NB4 (cell line): ENCODE results near the gene LTBP1.
"Not testable (repeated sequence)": the region's sequence is repeated elsewhere in the genome, so short reads cannot be mapped to it uniquely, and the experiment has no call there.

ENCODE experiments used
- DNase-seq: peaks from one replicate; pipeline ENCODE4 v3.0.0; 2010; ENCODE audit warnings: low read depth
- H3K4me3 ChIP-seq: one replicate; pipeline ENCODE4 v1.5.1; 2011; ENCODE audit warnings: mild to moderate bottlenecking, low read depth, low read length, moderate library complexity
- MAX ChIP-seq: IDR thresholded peaks from 2 replicates; pipeline ENCODE4 v1.6.1; 2011; ENCODE audit warnings: low read depth, low read length
- MYC ChIP-seq: IDR thresholded peaks from 2 replicates; pipeline ENCODE4 v1.6.1; 2011; ENCODE audit warnings: low read depth, low read length
- POLR2A ChIP-seq: IDR thresholded peaks from 2 replicates; pipeline ENCODE4 v1.6.1; 2011; ENCODE audit warnings: mild to moderate bottlenecking; ENCODE audit not compliant: insufficient read length; ENCODE audit errors: extremely low read depth
- TF ChIP-seq, protein P1 (sequence below): IDR thresholded peaks from one replicate; pipeline ENCODE4 v1.5.1; 2012; ENCODE audit warnings: low read depth, low read length

The LTBP1 gene

DNA sequence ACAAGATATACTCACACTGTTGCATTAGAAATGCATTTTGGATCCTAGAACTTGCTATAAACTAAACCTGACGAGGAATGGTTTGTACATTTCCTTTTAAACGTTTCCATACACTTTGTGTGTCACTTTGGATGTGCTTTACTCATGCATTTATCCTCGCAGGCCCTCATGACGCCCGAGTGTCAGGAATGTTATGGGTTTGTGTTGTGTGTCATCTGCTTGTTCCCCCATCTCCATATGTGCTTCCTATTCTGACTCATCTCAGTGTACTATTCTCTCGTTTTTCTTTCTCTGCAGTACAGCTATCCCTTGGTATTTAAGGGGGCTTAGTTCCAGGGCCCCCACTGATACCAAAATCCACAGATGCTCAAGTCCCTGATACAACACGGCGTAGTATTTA is 408.2 kb downstream of the LTBP1 start:
- H3K4me3 ChIP-seq = no peak overlapping the region
- TF ChIP-seq MYC = no peak
- no peak for DNase-seq

GRCh38 chr2:33358878-33359277 is 412.1 kb downstream of the LTBP1 start:
- no peak for TF ChIP-seq MYC
- TF ChIP-seq, protein P1, sequence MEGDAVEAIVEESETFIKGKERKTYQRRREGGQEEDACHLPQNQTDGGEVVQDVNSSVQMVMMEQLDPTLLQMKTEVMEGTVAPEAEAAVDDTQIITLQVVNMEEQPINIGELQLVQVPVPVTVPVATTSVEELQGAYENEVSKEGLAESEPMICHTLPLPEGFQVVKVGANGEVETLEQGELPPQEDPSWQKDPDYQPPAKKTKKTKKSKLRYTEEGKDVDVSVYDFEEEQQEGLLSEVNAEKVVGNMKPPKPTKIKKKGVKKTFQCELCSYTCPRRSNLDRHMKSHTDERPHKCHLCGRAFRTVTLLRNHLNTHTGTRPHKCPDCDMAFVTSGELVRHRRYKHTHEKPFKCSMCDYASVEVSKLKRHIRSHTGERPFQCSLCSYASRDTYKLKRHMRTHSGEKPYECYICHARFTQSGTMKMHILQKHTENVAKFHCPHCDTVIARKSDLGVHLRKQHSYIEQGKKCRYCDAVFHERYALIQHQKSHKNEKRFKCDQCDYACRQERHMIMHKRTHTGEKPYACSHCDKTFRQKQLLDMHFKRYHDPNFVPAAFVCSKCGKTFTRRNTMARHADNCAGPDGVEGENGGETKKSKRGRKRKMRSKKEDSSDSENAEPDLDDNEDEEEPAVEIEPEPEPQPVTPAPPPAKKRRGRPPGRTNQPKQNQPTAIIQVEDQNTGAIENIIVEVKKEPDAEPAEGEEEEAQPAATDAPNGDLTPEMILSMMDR = no peak
- TF ChIP-seq POLR2A = no peak
- TF ChIP-seq MAX = no peak
- no peak for DNase-seq
- H3K4me3 ChIP-seq = no peak overlapping the region

- DNase-seq = no peak
- TF ChIP-seq MYC (no peak), POLR2A (no peak), MAX (no peak)
- TF ChIP-seq, protein P1 = no peak
- no peak overlapping the region for H3K4me3 ChIP-seq
Measured at GRCh38 chr2:33363325-33364298, 416.9 kb downstream of the LTBP1 start.

GRCh38 chr2:33365264-33365970 is 418.7 kb downstream of the LTBP1 start:
- TF ChIP-seq MAX (no peak), POLR2A (no peak), MYC (no peak)
- TF ChIP-seq, protein P1 = no peak
- H3K4me3 ChIP-seq = no peak overlapping the region
- no peak for DNase-seq

DNA sequence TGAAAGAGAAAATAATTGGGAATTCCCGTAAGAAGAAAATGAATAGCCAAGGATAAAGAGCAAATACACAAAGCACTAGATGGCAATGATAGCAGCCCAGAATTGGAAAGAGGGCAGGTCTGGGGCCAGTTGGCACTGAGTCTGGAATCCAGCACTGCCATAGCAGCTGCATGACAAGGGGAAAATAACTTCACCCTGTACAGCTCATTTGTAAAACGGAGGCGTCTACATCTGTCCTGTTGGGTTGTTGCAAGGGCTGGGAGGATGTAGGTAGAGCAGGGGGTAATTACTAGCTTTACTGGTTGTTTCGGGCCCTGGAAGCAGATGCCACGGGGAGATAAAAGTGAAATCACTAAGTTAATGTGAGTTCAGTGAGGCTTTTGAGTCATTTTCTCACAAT is 419.7 kb downstream of the LTBP1 start:
- no peak overlapping the region for H3K4me3 ChIP-seq
- DNase-seq = no peak
- TF ChIP-seq MAX = no peak
- TF ChIP-seq MYC = no peak
- TF ChIP-seq, protein P1 = no peak
- no peak for TF ChIP-seq POLR2A

GRCh38 chr2:33368524-33368923 is 421.8 kb downstream of the LTBP1 start:
- H3K4me3 ChIP-seq, DNase-seq: not testable (repeated sequence)
